Testis (tissue), 2 donors: ENCODE measurements around the gene ATF3.

Experiments
- CTCF ChIP-seq, 3 experiments: fragments of 450-650 bp in 2 of 3; fragments of 200-600 bp in 1 of 3; sonication (generic) in 1 of 3; IDR thresholded peaks; one replicate each; pipeline ENCODE4 v1.5.1; 2016 to 2019; ENCODE audit warnings: antibody characterized with exemption in 3 of 3, mild to moderate bottlenecking in 2 of 3, moderate library complexity in 1 of 3
- POLR2A ChIP-seq: fragments of 450-650 bp; IDR thresholded peaks from one replicate; pipeline ENCODE4 v1.6.1; 2017; ENCODE audit warnings: antibody characterized with exemption, mild to moderate bottlenecking, moderate library complexity

DNA sequence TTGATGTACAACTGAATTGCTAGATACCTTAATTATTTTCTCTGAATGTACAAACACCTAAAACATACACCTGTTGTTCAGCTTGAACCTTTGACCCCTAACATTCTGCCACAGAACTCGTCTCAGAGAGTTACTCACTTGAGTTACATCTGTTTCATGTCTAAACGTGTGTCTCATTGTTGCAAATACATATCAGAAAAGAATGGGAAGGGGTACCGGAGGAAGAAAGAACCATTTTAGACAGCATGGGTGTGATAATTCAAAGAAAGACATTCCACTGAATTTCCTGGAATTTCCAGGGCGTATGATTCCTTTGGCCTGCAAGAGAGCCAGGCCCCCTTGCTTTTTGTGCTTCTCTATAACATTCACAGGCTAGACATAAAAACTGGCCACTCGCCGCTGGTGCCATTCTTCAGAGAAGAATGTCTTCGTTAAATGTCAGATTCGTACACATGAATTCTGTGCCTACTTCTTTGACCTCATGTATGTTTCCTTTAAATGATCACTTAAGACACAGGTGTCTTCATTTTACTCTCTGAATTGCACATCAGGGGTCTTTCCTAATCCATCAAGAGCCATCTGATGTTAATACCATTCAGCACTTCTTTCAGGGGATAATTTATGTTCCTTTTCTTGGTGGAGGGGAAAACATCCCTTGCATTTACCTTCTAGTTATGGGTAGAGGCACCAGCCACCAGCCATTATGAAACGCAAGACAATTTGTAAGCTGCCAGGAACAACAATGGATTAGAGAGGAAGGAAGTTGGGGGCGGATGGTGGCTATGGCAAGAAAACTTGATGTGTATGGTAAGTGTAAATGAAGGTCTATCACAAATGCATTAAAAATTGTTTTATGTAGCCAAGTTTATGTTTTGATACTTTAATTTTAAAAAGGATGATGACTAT lies 12.7 kb downstream of the ATF3 start:
- TF ChIP-seq CTCF (IDR thresholded peaks at IDR 0.05) = no peak
- no peak for TF ChIP-seq POLR2A
